Neuronal stem cell (in vitro differentiated cells): ENCODE measurements around the gene CST3.
"Not testable (repeated sequence)": the region's sequence is repeated elsewhere in the genome, so short reads cannot be mapped to it uniquely, and the experiment has no call there.

ENCODE experiments used
- DNase-seq: peaks from one replicate; pipeline ENCODE4 v3.0.0-alpha.2; 2013; ENCODE audit warnings: low spot score
- H2AFZ ChIP-seq: one replicate; pipeline ENCODE4 v1.6.1; 2013; ENCODE audit warnings: mild to moderate bottlenecking, low read length, inconsistent platforms
- H2AK5ac ChIP-seq: 2 replicates; pipeline ENCODE4 v1.6.1; 2013; ENCODE audit warnings: low read depth, mild to moderate bottlenecking, inconsistent platforms, low read length, moderate library complexity, mixed read lengths
- H2BK120ac ChIP-seq: 2 replicates; pipeline ENCODE4 v1.6.1; 2013; ENCODE audit warnings: low read depth, mild to moderate bottlenecking, inconsistent platforms, low read length, moderate library complexity, mixed read lengths
- H2BK12ac ChIP-seq: one replicate; pipeline ENCODE4 v1.6.1; 2013; ENCODE audit warnings: low read length, inconsistent platforms
- H2BK15ac ChIP-seq: 2 replicates; pipeline ENCODE4 v1.6.1; 2013; ENCODE audit warnings: mild to moderate bottlenecking, low read length, inconsistent platforms, mixed read lengths
- H2BK5ac ChIP-seq: one replicate; pipeline ENCODE4 v1.6.1; 2013; ENCODE audit warnings: inconsistent platforms, mild to moderate bottlenecking, low read length, moderate library complexity
- H3K14ac ChIP-seq: one replicate; pipeline ENCODE4 v1.6.1; 2013; ENCODE audit warnings: low read length, inconsistent platforms
- H3K18ac ChIP-seq: 2 replicates; pipeline ENCODE4 v1.6.1; 2013; ENCODE audit warnings: low read length, inconsistent platforms
- H3K23ac ChIP-seq: 2 replicates; pipeline ENCODE4 v1.6.1; 2013; ENCODE audit warnings: low read depth, mild to moderate bottlenecking, mixed read lengths, low read length, inconsistent platforms; ENCODE audit not compliant: poor library complexity
- H3K27ac ChIP-seq: replicated peaks from 3 replicates; pipeline ENCODE4 v1.5.1; 2013; ENCODE audit warnings: low read length, inconsistent platforms
- H3K27me3 ChIP-seq, 3 experiments: 2 replicates each; pipeline ENCODE4 v1.6.1; 2013; ENCODE audit warnings: low read length in 3 of 3, mild to moderate bottlenecking in 2 of 3, inconsistent platforms in 1 of 3, low read depth in 1 of 3, mixed read lengths in 1 of 3, moderate library complexity in 1 of 3; ENCODE audit not compliant: control insufficient read depth in 3 of 3, insufficient read depth in 3 of 3
- H3K36me3 ChIP-seq, 2 donors: replicated peaks in 1 of 2; 2 replicates each; pipeline ENCODE4 v1.6.1; 2013; ENCODE audit warnings: low read length in 2 of 2; ENCODE audit not compliant: control insufficient read depth in 2 of 2, insufficient read depth in 2 of 2
- H3K4ac ChIP-seq: 2 replicates; pipeline ENCODE4 v1.6.1; 2013; ENCODE audit warnings: inconsistent platforms, mild to moderate bottlenecking, low read length, moderate library complexity
- H3K4me1 ChIP-seq, 2 donors: 1 replicate in 1 of 2; 2 replicates in 1 of 2; pipeline ENCODE4 v1.6.1; 2013; ENCODE audit warnings: low read length in 2 of 2, low read depth in 1 of 2; ENCODE audit not compliant: control insufficient read depth in 2 of 2, insufficient read depth in 1 of 2
- H3K4me2 ChIP-seq: one replicate; pipeline ENCODE4 v1.6.1; 2013; ENCODE audit warnings: mild to moderate bottlenecking, low read length, inconsistent platforms; ENCODE audit not compliant: insufficient read depth, poor library complexity, severe bottlenecking
- H3K4me3 ChIP-seq, 2 donors: 2 replicates each; pipeline ENCODE4 v1.5.1; 2013; ENCODE audit warnings: low read length in 2 of 2, mild to moderate bottlenecking in 2 of 2, inconsistent platforms in 1 of 2, moderate library complexity in 1 of 2
- H3K79me1 ChIP-seq: one replicate; pipeline ENCODE4 v1.6.1; 2013; ENCODE audit warnings: low read depth, mild to moderate bottlenecking, inconsistent platforms, low read length, moderate library complexity
- H3K9ac ChIP-seq: one replicate; pipeline ENCODE4 v1.6.1; 2013; ENCODE audit warnings: mild to moderate bottlenecking, low read depth, low read length, inconsistent platforms; ENCODE audit not compliant: poor library complexity
- H3K9me3 ChIP-seq, 2 donors: replicated peaks in 1 of 2; 2 replicates each; pipeline versions ENCODE3 to v1.6.1; 2013; ENCODE audit warnings: low read length in 2 of 2, mild to moderate bottlenecking in 2 of 2, inconsistent platforms in 1 of 2, low read depth in 1 of 2, mixed read lengths in 1 of 2, moderate library complexity in 1 of 2; ENCODE audit not compliant: control insufficient read depth in 2 of 2, insufficient read depth in 1 of 2
- H4K8ac ChIP-seq: one replicate; pipeline ENCODE4 v1.6.1; 2013; ENCODE audit warnings: low read depth, mild to moderate bottlenecking, inconsistent platforms, low read length, moderate library complexity
- H4K91ac ChIP-seq: one replicate; pipeline ENCODE4 v1.6.1; 2013; ENCODE audit warnings: low read length, low read depth, mild to moderate bottlenecking, inconsistent platforms; ENCODE audit not compliant: poor library complexity
- WGBS, 2 donors: extraction: QIAGEN DNeasy Blood & Tissue Kit; methylation state at CpG; one replicate each; pipeline ENCODE4 v1.1.7; 2013; ENCODE audit warnings: missing lambda C conversion rate in 2 of 2, mixed read lengths in 1 of 2; ENCODE audit not compliant: insufficient read length in 2 of 2, insufficient replicate concordance in 1 of 2; ENCODE audit errors: extremely low coverage in 2 of 2; 5-methylcytosine and 5-hydroxymethylcytosine counted together

The CST3 gene

GRCh38 chr20:23664046-23664445 lies 26.3 kb upstream of the CST3 start:
- not testable (repeated sequence) for H3K4me3 ChIP-seq, H2BK5ac ChIP-seq, H3K79me1 ChIP-seq, H2AK5ac ChIP-seq, H3K36me3 ChIP-seq, H3K27me3 ChIP-seq, H2BK120ac ChIP-seq, H3K23ac ChIP-seq, H3K4me2 ChIP-seq, H2AFZ ChIP-seq, H4K8ac ChIP-seq, H3K9me3 ChIP-seq, H3K14ac ChIP-seq, H3K9ac ChIP-seq, H3K4me1 ChIP-seq, H3K27ac ChIP-seq, H3K4ac ChIP-seq, H2BK12ac ChIP-seq, DNase-seq, H3K18ac ChIP-seq, H2BK15ac ChIP-seq, H4K91ac ChIP-seq
- WGBS, 2 donors: no CpG with 5 or more reads among the region's 4 CpGs

GRCh38 chr20:23663180-23663579 lies 25.4 kb upstream of the CST3 start:
- H4K91ac ChIP-seq: no peak overlapping the region
- no peak for DNase-seq
- H3K4ac ChIP-seq: no peak overlapping the region
- H4K8ac ChIP-seq: no peak overlapping the region
- H2AFZ ChIP-seq: no peak overlapping the region
- no peak overlapping the region for H2BK120ac ChIP-seq
- H3K27ac ChIP-seq: no peak overlapping the region
- H3K4me2 ChIP-seq: no peak overlapping the region
- no peak overlapping the region for H3K9ac ChIP-seq
- H2BK5ac ChIP-seq: no peak overlapping the region
- H3K23ac ChIP-seq: peak overlapping the region; percentile 16
- no peak overlapping the region for H2BK15ac ChIP-seq
- H3K14ac ChIP-seq: no peak overlapping the region
- no peaks in the 10 kb centered on the region for H3K9me3 ChIP-seq
- WGBS, 2 donors: no CpG with 5 or more reads among the region's 6 CpGs
- H3K27me3 ChIP-seq: peaks cover 0 to 13% (median 0%) of the 10 kb centered on the region in 3 experiments
- H3K18ac ChIP-seq: peak overlapping the region; percentile 57
- H3K4me1 ChIP-seq: peaks cover 0 to 8% of the 10 kb centered on the region in 2 donors
- no peaks in the 10 kb centered on the region for H3K36me3 ChIP-seq
- H2BK12ac ChIP-seq: no peak overlapping the region
- no peaks in the 10 kb centered on the region for H3K79me1 ChIP-seq
- peak overlapping the region in 1 of 2 donors; percentile 58 for H3K4me3 ChIP-seq
- H2AK5ac ChIP-seq: peak overlapping the region; percentile 73

DNA sequence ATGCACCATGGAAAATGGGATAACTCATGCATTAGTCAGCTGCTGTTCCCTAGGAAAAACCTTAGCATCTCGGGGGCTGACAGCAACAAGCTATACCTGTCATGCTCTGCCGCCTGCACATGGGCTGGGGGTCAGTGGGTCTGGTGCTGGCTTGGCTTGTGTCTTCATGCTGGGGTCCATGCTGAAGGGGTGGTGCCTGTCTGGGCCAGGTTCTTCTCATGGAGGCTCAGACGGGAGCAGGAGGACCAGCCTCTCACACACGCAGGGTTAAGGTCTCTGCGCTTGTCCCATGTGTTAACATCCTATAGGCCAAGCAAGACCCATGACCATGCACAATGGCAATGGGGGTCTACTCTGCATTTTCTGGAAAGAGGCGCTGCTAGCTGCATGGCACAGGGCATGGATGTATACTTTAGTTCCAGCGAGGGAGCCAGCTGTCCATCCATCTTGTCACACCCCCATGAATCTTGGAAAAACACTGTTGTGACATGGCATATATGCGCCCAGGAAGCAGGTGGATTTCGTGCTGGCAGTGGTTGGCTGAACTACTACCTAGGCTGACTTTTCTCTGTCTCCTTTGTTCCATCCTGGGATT lies 24.6 kb upstream of the CST3 start:
- H3K79me1 ChIP-seq: no peaks in the 10 kb centered on the region
- no peak for DNase-seq
- peaks cover 0 to 21% (median 0%) of the 10 kb centered on the region in 3 experiments for H3K27me3 ChIP-seq
- H3K27ac ChIP-seq: no peak overlapping the region
- peaks cover 0 to 8% of the 10 kb centered on the region in 2 donors for H3K4me1 ChIP-seq
- no CpG with 5 or more reads among the region's 9 CpGs for WGBS, 2 donors
- H2BK15ac ChIP-seq: no peak overlapping the region
- no peak overlapping the region for H3K4ac ChIP-seq
- no peak overlapping the region for H2BK12ac ChIP-seq
- no peak overlapping the region for H4K8ac ChIP-seq
- H2BK5ac ChIP-seq: no peak overlapping the region
- no peak overlapping the region for H3K14ac ChIP-seq
- no peak overlapping the region for H3K9ac ChIP-seq
- no peak overlapping the region for H3K4me3 ChIP-seq
- H3K18ac ChIP-seq: no peak overlapping the region
- H2AK5ac ChIP-seq: no peak overlapping the region
- H2BK120ac ChIP-seq: no peak overlapping the region
- H4K91ac ChIP-seq: no peak overlapping the region
- H3K36me3 ChIP-seq: no peaks in the 10 kb centered on the region
- H2AFZ ChIP-seq: no peak overlapping the region
- no peaks in the 10 kb centered on the region for H3K9me3 ChIP-seq
- H3K23ac ChIP-seq: no peak overlapping the region
- H3K4me2 ChIP-seq: no peak overlapping the region

GRCh38 chr20:23661002-23661429 lies 23.3 kb upstream of the CST3 start:
- Histone ChIP-seq H3K27ac (no peak overlapping the region), H3K79me1 (no peaks in the 10 kb centered on the region), H3K23ac (no peak overlapping the region), H2BK12ac (no peak overlapping the region), H3K4me1 (peaks cover 0 to 8% of the 10 kb centered on the region in 2 donors), H4K91ac (no peak overlapping the region), H2BK5ac (no peak overlapping the region), H2BK120ac (no peak overlapping the region), H3K14ac (no peak overlapping the region), H2AK5ac (no peak overlapping the region), H3K4me2 (no peak overlapping the region), H3K4ac (no peak overlapping the region), H2AFZ (no peak overlapping the region), H4K8ac (no peak overlapping the region), H3K9ac (no peak overlapping the region), H3K27me3 (peaks cover 0 to 32% (median 0%) of the 10 kb centered on the region in 3 experiments), H3K4me3 (no peak overlapping the region), H3K18ac (no peak overlapping the region), H3K36me3 (no peaks in the 10 kb centered on the region), H3K9me3 (no peaks in the 10 kb centered on the region), H2BK15ac (no peak overlapping the region)
- no peak for DNase-seq
- no CpG with 5 or more reads among the region's 6 CpGs for WGBS, 2 donors
